Endothelial cell of umbilical vein (primary cell): ENCODE measurements around the gene THAP3. TPM values are rescaled to one million over a fixed set of nuclear protein-coding genes. Genes with fewer than 3 reads are reported as not detected.

Source experiments
- BruUV-seq: library from RNA; stranded (reverse); fragments of 400-500 nt; replicated peaks from 2 replicates; lab custom pipeline; 2021; lab: Mats Ljungman, UMichigan
- CTCF ChIA-PET: fragments of 300-600, 350-600 bp; sonication (Branson Sonifier 250); formaldehyde crosslinking; loops from one replicate; lab custom pipeline; 2021; ENCODE audit warnings: antibody characterized with exemption, inconsistent platforms; lab: Charles Lee
- POLR2A ChIA-PET: fragments of 300-600, 350-600 bp; sonication (Branson Sonifier 250); formaldehyde crosslinking; loops from one replicate; lab custom pipeline; 2021; ENCODE audit warnings: antibody characterized with exemption, inconsistent platforms; lab: Charles Lee
- DNase-seq: peaks from one replicate; pipeline ENCODE4 v3.0.0-alpha.2; 2011; ENCODE audit warnings: low read depth, low spot score
- FAIRE-seq: peaks from 2 replicates; lab custom pipeline; 2011; peaks lifted over from hg19 to GRCh38; lab: Jason Lieb, UNC
- H2AFZ ChIP-seq: 2 replicates; pipeline ENCODE4 v1.6.0; 2012; ENCODE audit warnings: low read depth, low read length, control low read depth, inconsistent platforms
- H3K27ac ChIP-seq: 2 replicates; pipeline ENCODE4 v1.5.1; 2011; ENCODE audit warnings: low read depth, mild to moderate bottlenecking, control low read depth, low read length, moderate library complexity; ENCODE audit not compliant: insufficient read depth
- H3K27me3 ChIP-seq, 2 experiments: 2 replicates each; pipeline versions ENCODE4 v1.6.0 to v1.6.1; 2011; ENCODE audit warnings: low read length in 2 of 2, mixed read lengths in 1 of 2; ENCODE audit not compliant: control insufficient read depth in 2 of 2, insufficient read depth in 2 of 2
- H3K36me3 ChIP-seq, 2 experiments: 2 replicates in 1 of 2; 3 replicates in 1 of 2; pipeline ENCODE4 v1.5.1; 2011; ENCODE audit warnings: low read length in 2 of 2, mild to moderate bottlenecking in 1 of 2, moderate library complexity in 1 of 2; ENCODE audit not compliant: control insufficient read depth in 2 of 2, insufficient read depth in 2 of 2; ENCODE audit errors: extremely low read depth in 1 of 2
- H3K4me1 ChIP-seq: 3 replicates; pipeline ENCODE4 v1.5.1; 2011; ENCODE audit warnings: mild to moderate bottlenecking, low read length; ENCODE audit not compliant: control insufficient read depth, insufficient read depth; ENCODE audit errors: extremely low read depth
- H3K4me2 ChIP-seq: 2 replicates; pipeline ENCODE4 v1.6.1; 2011; ENCODE audit warnings: low read length, control low read depth, mixed read lengths; ENCODE audit not compliant: insufficient read depth
- H3K4me3 ChIP-seq, 3 experiments: fragments of 200-600 bp in 1 of 3; sonication (generic), shearing (Covaris generic) in 1 of 3; replicated peaks in 1 of 3; 2 replicates each; pipeline ENCODE4 v1.5.1; 2011 to 2016; ENCODE audit warnings: control low read depth in 3 of 3, low read length in 3 of 3, mild to moderate bottlenecking in 2 of 3, inconsistent platforms in 1 of 3, low read depth in 1 of 3, moderate library complexity in 1 of 3; ENCODE audit not compliant: insufficient read depth in 1 of 3
- H3K79me2 ChIP-seq: 2 replicates; pipeline ENCODE4 v1.6.0; 2012; ENCODE audit warnings: low read length, inconsistent platforms; ENCODE audit not compliant: control insufficient read depth, insufficient read depth
- H3K9ac ChIP-seq: replicated peaks from 2 replicates; pipeline ENCODE3; 2011; ENCODE audit warnings: low read length, control low read depth; ENCODE audit not compliant: insufficient read depth; ENCODE audit errors: extremely low read depth
- H3K9me1 ChIP-seq: replicated peaks from 3 replicates; pipeline ENCODE4 v1.6.0; 2011; ENCODE audit warnings: mild to moderate bottlenecking, low read length; ENCODE audit not compliant: control insufficient read depth, insufficient read depth; ENCODE audit errors: extremely low read depth
- H3K9me3 ChIP-seq: replicated peaks from 2 replicates; pipeline ENCODE4 v1.5.1; 2012; ENCODE audit warnings: low read length, inconsistent platforms; ENCODE audit not compliant: control insufficient read depth, insufficient read depth
- H4K20me1 ChIP-seq: replicated peaks from 2 replicates; pipeline ENCODE3; 2011; ENCODE audit warnings: mild to moderate bottlenecking, low read length; ENCODE audit not compliant: control insufficient read depth, insufficient read depth; ENCODE audit errors: extremely low read depth
- EZH2 ChIP-seq: IDR thresholded peaks from 2 replicates; pipeline ENCODE4 v1.6.1; 2012; ENCODE audit warnings: borderline replicate concordance, low read depth, mild to moderate bottlenecking, moderate library complexity, low read length, inconsistent platforms; ENCODE audit not compliant: severe bottlenecking
- FOS ChIP-seq: IDR thresholded peaks from 2 replicates; pipeline ENCODE4 v1.6.1; 2011; ENCODE audit warnings: mild to moderate bottlenecking, low read length, moderate library complexity, borderline replicate concordance; ENCODE audit not compliant: insufficient read depth
- GATA2 ChIP-seq: IDR thresholded peaks from 2 replicates; pipeline ENCODE4 v1.7.0; 2011; ENCODE audit warnings: low read depth, mild to moderate bottlenecking, moderate library complexity, mixed read lengths, low read length; ENCODE audit not compliant: insufficient read length, insufficient read depth
- JUN ChIP-seq: IDR thresholded peaks from 2 replicates; pipeline ENCODE4 v1.6.1; 2011; ENCODE audit warnings: borderline replicate concordance, low read depth; ENCODE audit not compliant: insufficient read length, insufficient read depth
- MYC ChIP-seq: IDR thresholded peaks from one replicate; pipeline ENCODE4 v1.6.1; 2011; ENCODE audit warnings: mild to moderate bottlenecking, low read depth, low read length
- POLR2A ChIP-seq: IDR thresholded peaks from 2 replicates; pipeline ENCODE4 v1.6.1; 2012; ENCODE audit warnings: low read depth, mild to moderate bottlenecking, control low read depth, low read length
- POLR2AphosphoS5 ChIP-seq: IDR thresholded peaks from 2 replicates; pipeline ENCODE4 v1.6.1; 2012; ENCODE audit warnings: low read depth, mild to moderate bottlenecking, control low read depth, low read length, moderate library complexity; ENCODE audit not compliant: insufficient read depth
- dilution Hi-C: fragments of 300-500 bp; cut with MboI; formaldehyde crosslinking; loops from one replicate; pipeline ENCODE4 v1.15.0; 2019; ENCODE audit warnings: low sequenced_read_pairs; ENCODE audit not compliant: extremely low pct_ligation_motif_present
- intact Hi-C: fragments of 100-400 bp; cut with micrococcal nuclease; formaldehyde crosslinking; loops from one replicate; pipeline ENCODE4 v1.10.0; 2022
- polyA plus RNA-seq, 4 experiments: library from polyadenylated mRNA; depleted of rRNA in 3 of 4; stranded (reverse) in 3 of 4; unstranded in 1 of 4; fragments of >200 nt; gene quantifications; 2 replicates each; pipeline versions ENCODE4 v1.2.1 to v1.2.3, GENCODE V29; 2011 to 2012; ENCODE audit warnings: missing spikeins in 1 of 4
- total RNA-seq: library from RNA; stranded (reverse); gene quantifications from 2 replicates; pipeline ENCODE4 v1.2.3, GENCODE V29; 2021
- TF ChIP-seq, protein P1 (sequence below), 2 donors: IDR thresholded peaks; 1 replicate in 1 of 2; 2 replicates in 1 of 2; pipeline ENCODE4 v1.5.1; 2011; ENCODE audit warnings: low read length in 2 of 2, mild to moderate bottlenecking in 2 of 2, moderate library complexity in 2 of 2, control low read depth in 1 of 2, inconsistent platforms in 1 of 2, low read depth in 1 of 2; ENCODE audit not compliant: insufficient read depth in 1 of 2; ENCODE audit errors: extremely low read depth in 1 of 2
- TF ChIP-seq, protein P2 (sequence below): IDR thresholded peaks from 2 replicates; pipeline ENCODE4 v1.6.1; 2011; ENCODE audit not compliant: insufficient read depth, insufficient read length

The THAP3 gene
- total and polyA plus RNA-seq, 2 donors (not counting 3 experiments of a cell fraction or from before 2014, with no cell fraction given): 11.3 to 16.7 TPM

DNA sequence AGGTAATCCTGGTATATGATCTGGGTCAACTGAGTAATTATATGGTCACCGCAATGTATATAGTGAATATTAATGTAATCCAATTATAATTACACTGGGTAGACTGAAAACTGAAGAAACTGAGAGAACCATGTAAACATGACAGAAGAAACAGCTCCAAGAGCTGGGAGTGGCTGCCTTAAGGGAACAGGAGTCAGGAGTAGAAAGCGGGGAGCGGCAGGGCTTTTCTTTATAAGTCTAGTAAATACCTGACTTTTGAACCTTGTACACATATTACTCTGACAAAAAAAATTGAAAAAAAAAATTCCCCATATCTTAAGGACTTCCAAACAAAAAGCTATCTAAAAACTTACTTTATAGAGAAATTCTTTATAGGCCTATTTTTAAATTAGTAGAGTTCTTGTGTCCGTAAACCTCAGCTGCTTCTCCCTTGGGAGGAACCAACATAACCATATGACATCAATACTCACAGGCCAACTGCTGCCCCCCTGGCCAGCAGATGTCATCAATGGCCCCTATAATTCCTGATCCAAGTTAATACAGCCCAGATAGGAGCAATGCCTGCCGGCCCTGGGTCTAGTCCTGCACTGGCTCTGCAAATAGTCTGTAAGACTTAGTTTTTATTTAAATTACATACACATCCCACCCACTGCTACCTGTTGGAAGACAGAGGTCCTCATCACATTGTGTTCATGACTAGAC is 33.8 kb downstream of the THAP3 start:
- H2AFZ ChIP-seq: no peak overlapping the region
- intact Hi-C loops (no loop called here), dilution Hi-C loops (no loop called here)
- POLR2A ChIA-PET: no interaction called here
- no peaks in the 10 kb centered on the region for H3K27me3 ChIP-seq
- no peak overlapping the region for H3K4me2 ChIP-seq
- no peak overlapping the region for H3K9ac ChIP-seq
- peaks cover 5% of the 10 kb centered on the region for H4K20me1 ChIP-seq
- H3K4me3 ChIP-seq: no peak overlapping the region
- BruUV-seq: no TSS peak
- peaks cover 2% of the 10 kb centered on the region for H3K79me2 ChIP-seq
- peaks cover 2 to 4% of the 10 kb centered on the region in 2 experiments for H3K36me3 ChIP-seq
- no peak overlapping the region for H3K27ac ChIP-seq
- DNase-seq: no peak
- no peaks in the 10 kb centered on the region for H3K9me1 ChIP-seq
- CTCF ChIA-PET: no interaction called here
- H3K9me3 ChIP-seq: no peaks in the 10 kb centered on the region
- no peak for FAIRE-seq
- no peaks in the 10 kb centered on the region for H3K4me1 ChIP-seq
- no peak for TF ChIP-seq POLR2A

GRCh38 chr1:6660415-6661049 is 35.9 kb downstream of the THAP3 start:
- BruUV-seq: no TSS peak
- POLR2A ChIA-PET: no interaction called here
- DNase-seq: no peak
- Histone ChIP-seq H3K9me3 (no peaks in the 10 kb centered on the region), H4K20me1 (peaks cover 5% of the 10 kb centered on the region), H3K79me2 (peaks cover 2% of the 10 kb centered on the region), H3K4me3 (no peak overlapping the region), H3K27me3 (no peaks in the 10 kb centered on the region), H3K36me3 (peaks cover 0 to 2% of the 10 kb centered on the region in 2 experiments), H3K4me1 (no peaks in the 10 kb centered on the region), H3K27ac (no peak overlapping the region), H3K9ac (no peak overlapping the region), H2AFZ (no peak overlapping the region), H3K9me1 (no peaks in the 10 kb centered on the region), H3K4me2 (no peak overlapping the region)
- dilution Hi-C loops: no loop called here
- no peak for FAIRE-seq
- CTCF ChIA-PET: no interaction called here
- intact Hi-C loops: no loop called here
- no peak for TF ChIP-seq MYC
- TF ChIP-seq, protein P1, sequence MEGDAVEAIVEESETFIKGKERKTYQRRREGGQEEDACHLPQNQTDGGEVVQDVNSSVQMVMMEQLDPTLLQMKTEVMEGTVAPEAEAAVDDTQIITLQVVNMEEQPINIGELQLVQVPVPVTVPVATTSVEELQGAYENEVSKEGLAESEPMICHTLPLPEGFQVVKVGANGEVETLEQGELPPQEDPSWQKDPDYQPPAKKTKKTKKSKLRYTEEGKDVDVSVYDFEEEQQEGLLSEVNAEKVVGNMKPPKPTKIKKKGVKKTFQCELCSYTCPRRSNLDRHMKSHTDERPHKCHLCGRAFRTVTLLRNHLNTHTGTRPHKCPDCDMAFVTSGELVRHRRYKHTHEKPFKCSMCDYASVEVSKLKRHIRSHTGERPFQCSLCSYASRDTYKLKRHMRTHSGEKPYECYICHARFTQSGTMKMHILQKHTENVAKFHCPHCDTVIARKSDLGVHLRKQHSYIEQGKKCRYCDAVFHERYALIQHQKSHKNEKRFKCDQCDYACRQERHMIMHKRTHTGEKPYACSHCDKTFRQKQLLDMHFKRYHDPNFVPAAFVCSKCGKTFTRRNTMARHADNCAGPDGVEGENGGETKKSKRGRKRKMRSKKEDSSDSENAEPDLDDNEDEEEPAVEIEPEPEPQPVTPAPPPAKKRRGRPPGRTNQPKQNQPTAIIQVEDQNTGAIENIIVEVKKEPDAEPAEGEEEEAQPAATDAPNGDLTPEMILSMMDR (IDR thresholded peaks at IDR 0.05; ENCODE audit: extremely low read depth in 1 of 2, insufficient read depth in 1 of 2, low read depth in 1 of 2, low read length in 2 of 2): no peak
- TF ChIP-seq POLR2AphosphoS5: no peak
- TF ChIP-seq EZH2: no peak
- TF ChIP-seq FOS: no peak
- no peak for TF ChIP-seq JUN
- no peak for TF ChIP-seq GATA2
- TF ChIP-seq, protein P2, sequence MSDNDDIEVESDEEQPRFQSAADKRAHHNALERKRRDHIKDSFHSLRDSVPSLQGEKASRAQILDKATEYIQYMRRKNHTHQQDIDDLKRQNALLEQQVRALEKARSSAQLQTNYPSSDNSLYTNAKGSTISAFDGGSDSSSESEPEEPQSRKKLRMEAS: no peak
- no peak for TF ChIP-seq POLR2A
